Trophoblast cell (in vitro differentiated cells and primary cell): ENCODE data around the gene ABTB2.

ENCODE experiments used
- DNase-seq, 2 donors: peaks; one replicate each; pipeline ENCODE4 v3.0.0-alpha.2; 2016
- H2AFZ ChIP-seq: 2 replicates; pipeline ENCODE4 v1.6.1; 2013; ENCODE audit warnings: low read length, moderate library complexity, mild to moderate bottlenecking; ENCODE audit not compliant: insufficient read depth, poor library complexity
- H2AK5ac ChIP-seq: 2 replicates; pipeline ENCODE4 v1.6.1; 2013; ENCODE audit warnings: mild to moderate bottlenecking, low read length
- H2BK120ac ChIP-seq: 2 replicates; pipeline ENCODE4 v1.6.1; 2013; ENCODE audit warnings: low read length, mild to moderate bottlenecking, moderate library complexity; ENCODE audit not compliant: insufficient read depth, poor library complexity
- H2BK12ac ChIP-seq: 2 replicates; pipeline ENCODE4 v1.6.1; 2013; ENCODE audit warnings: mild to moderate bottlenecking, low read length, moderate library complexity
- H2BK5ac ChIP-seq: 2 replicates; pipeline ENCODE4 v1.6.1; 2013; ENCODE audit warnings: low read length, low read depth, moderate library complexity, mild to moderate bottlenecking; ENCODE audit not compliant: poor library complexity
- H3K14ac ChIP-seq: 2 replicates; pipeline ENCODE4 v1.6.1; 2013; ENCODE audit warnings: mild to moderate bottlenecking, low read length
- H3K18ac ChIP-seq: 2 replicates; pipeline ENCODE4 v1.6.1; 2013; ENCODE audit warnings: mild to moderate bottlenecking, low read length
- H3K23ac ChIP-seq: 2 replicates; pipeline ENCODE4 v1.6.1; 2013; ENCODE audit warnings: low read length
- H3K27ac ChIP-seq: 2 replicates; pipeline ENCODE4 v1.5.1; 2013; ENCODE audit warnings: low read depth, mild to moderate bottlenecking, inconsistent platforms, low read length, moderate library complexity
- H3K27me3 ChIP-seq: 2 replicates; pipeline ENCODE4 v1.6.1; 2013; ENCODE audit warnings: inconsistent platforms, mild to moderate bottlenecking, low read length, moderate library complexity; ENCODE audit not compliant: insufficient read depth
- H3K36me3 ChIP-seq, 2 experiments: 1 replicate in 1 of 2; 2 replicates in 1 of 2; pipeline ENCODE4 v1.6.1; 2013; ENCODE audit warnings: low read length in 2 of 2, mild to moderate bottlenecking in 2 of 2, moderate library complexity in 1 of 2; ENCODE audit not compliant: insufficient read depth in 2 of 2, control insufficient read depth in 1 of 2
- H3K4ac ChIP-seq: 2 replicates; pipeline ENCODE4 v1.6.1; 2013; ENCODE audit warnings: low read depth, mild to moderate bottlenecking, low read length, moderate library complexity
- H3K4me1 ChIP-seq, 2 experiments: 1 replicate in 1 of 2; 2 replicates in 1 of 2; pipeline ENCODE4 v1.6.1; 2013; ENCODE audit warnings: low read length in 2 of 2, mild to moderate bottlenecking in 2 of 2, moderate library complexity in 1 of 2; ENCODE audit not compliant: insufficient read depth in 2 of 2, control insufficient read depth in 1 of 2
- H3K4me2 ChIP-seq: 2 replicates; pipeline ENCODE4 v1.6.1; 2013; ENCODE audit warnings: inconsistent platforms, mild to moderate bottlenecking, low read length, moderate library complexity
- H3K4me3 ChIP-seq: 2 replicates; pipeline ENCODE4 v1.5.1; 2013; ENCODE audit warnings: mild to moderate bottlenecking, low read depth, low read length, inconsistent platforms
- H3K79me1 ChIP-seq: one replicate; pipeline ENCODE4 v1.6.1; 2013; ENCODE audit warnings: low read length
- H3K79me2 ChIP-seq: 2 replicates; pipeline ENCODE4 v1.6.1; 2013; ENCODE audit warnings: low read length, mild to moderate bottlenecking; ENCODE audit not compliant: control insufficient read depth, insufficient read depth, poor library complexity
- H3K9ac ChIP-seq: 2 replicates; pipeline ENCODE4 v1.6.1; 2013; ENCODE audit warnings: mild to moderate bottlenecking, low read length
- H3K9me3 ChIP-seq: 2 replicates; pipeline ENCODE4 v1.6.1; 2013; ENCODE audit warnings: low read depth, mild to moderate bottlenecking, control low read depth, inconsistent platforms, low read length; ENCODE audit not compliant: insufficient read depth
- H4K12ac ChIP-seq: 2 replicates; pipeline ENCODE4 v1.6.1; 2013; ENCODE audit warnings: low read depth, mild to moderate bottlenecking, low read length, moderate library complexity
- H4K8ac ChIP-seq: 2 replicates; pipeline ENCODE4 v1.6.1; 2013; ENCODE audit warnings: low read depth, mild to moderate bottlenecking, low read length, moderate library complexity
- H4K91ac ChIP-seq: one replicate; pipeline ENCODE4 v1.6.1; 2013; ENCODE audit warnings: low read depth, mild to moderate bottlenecking, low read length, moderate library complexity
- WGBS: extraction: QIAGEN DNeasy Blood & Tissue Kit; methylation state at CpG from one replicate; pipeline ENCODE4 v1.1.7; 2013; ENCODE audit warnings: missing lambda C conversion rate; ENCODE audit not compliant: insufficient read length, insufficient coverage; ENCODE audit errors: extremely low coverage; 5-methylcytosine and 5-hydroxymethylcytosine counted together

The ABTB2 gene

GRCh38 chr11:34261820-34262219, 96.0 kb downstream of the ABTB2 start:
- no peak overlapping the region for H3K14ac ChIP-seq
- H3K36me3 ChIP-seq, result no peaks in the 10 kb centered on the region
- no peak overlapping the region for H3K23ac ChIP-seq
- H3K4ac ChIP-seq, result no peak overlapping the region
- H3K79me1 ChIP-seq, result peaks cover 7% of the 10 kb centered on the region
- WGBS, result no CpG with 5 or more reads among the region's 1 CpG
- H2BK120ac ChIP-seq, result no peak overlapping the region
- no peak for DNase-seq
- H3K9ac ChIP-seq, result no peak overlapping the region
- H2AFZ ChIP-seq, result no peak overlapping the region
- no peak overlapping the region for H4K8ac ChIP-seq
- no peaks in the 10 kb centered on the region for H3K79me2 ChIP-seq
- H3K4me1 ChIP-seq, result peaks cover 10 to 12% of the 10 kb centered on the region in 2 experiments
- H4K12ac ChIP-seq, result no peak overlapping the region
- H3K27me3 ChIP-seq, result no peaks in the 10 kb centered on the region
- no peak overlapping the region for H3K18ac ChIP-seq
- no peak overlapping the region for H2AK5ac ChIP-seq
- H4K91ac ChIP-seq, result no peak overlapping the region
- H2BK12ac ChIP-seq, result no peak overlapping the region
- peaks cover 1% of the 10 kb centered on the region for H3K9me3 ChIP-seq
- no peak overlapping the region for H3K27ac ChIP-seq
- no peak overlapping the region for H3K4me2 ChIP-seq
- no peak overlapping the region for H3K4me3 ChIP-seq
- H2BK5ac ChIP-seq, result no peak overlapping the region

- H3K9ac ChIP-seq, result no peak overlapping the region
- no peak overlapping the region for H2BK120ac ChIP-seq
- H3K4me1 ChIP-seq, result peaks cover 10 to 12% of the 10 kb centered on the region in 2 experiments
- H4K12ac ChIP-seq, result no peak overlapping the region
- no peak overlapping the region for H3K4me3 ChIP-seq
- H2BK12ac ChIP-seq, result no peak overlapping the region
- no peak overlapping the region for H4K8ac ChIP-seq
- no peak overlapping the region for H2AK5ac ChIP-seq
- no peak for DNase-seq
- no peak overlapping the region for H3K4ac ChIP-seq
- no peak overlapping the region for H3K23ac ChIP-seq
- H2AFZ ChIP-seq, result no peak overlapping the region
- H3K18ac ChIP-seq, result no peak overlapping the region
- WGBS, result no CpG with 5 or more reads among the region's 2 CpGs
- no peak overlapping the region for H3K14ac ChIP-seq
- no peak overlapping the region for H3K4me2 ChIP-seq
- H4K91ac ChIP-seq, result no peak overlapping the region
- H2BK5ac ChIP-seq, result no peak overlapping the region
- no peaks in the 10 kb centered on the region for H3K36me3 ChIP-seq
- H3K79me2 ChIP-seq, result no peaks in the 10 kb centered on the region
- H3K79me1 ChIP-seq, result peaks cover 7% of the 10 kb centered on the region
- no peaks in the 10 kb centered on the region for H3K27me3 ChIP-seq
- H3K9me3 ChIP-seq, result peaks cover 1% of the 10 kb centered on the region
- no peak overlapping the region for H3K27ac ChIP-seq
Observed at GRCh38 chr11:34261095-34261494, 96.7 kb downstream of the ABTB2 start.

GRCh38 chr11:34260072-34260575, 97.7 kb downstream of the ABTB2 start:
- Histone ChIP-seq H3K14ac (no peak overlapping the region), H3K27ac (no peak overlapping the region), H2AFZ (no peak overlapping the region), H3K9ac (no peak overlapping the region), H3K4me3 (no peak overlapping the region), H3K27me3 (no peaks in the 10 kb centered on the region), H2AK5ac (no peak overlapping the region), H4K91ac (no peak overlapping the region), H4K8ac (no peak overlapping the region), H3K23ac (no peak overlapping the region), H3K79me2 (no peaks in the 10 kb centered on the region), H3K4me1 (peaks cover 10 to 12% of the 10 kb centered on the region in 2 experiments), H3K36me3 (no peaks in the 10 kb centered on the region), H3K4ac (no peak overlapping the region), H3K9me3 (peaks cover under 1% of the 10 kb centered on the region), H2BK120ac (no peak overlapping the region), H3K4me2 (no peak overlapping the region), H4K12ac (no peak overlapping the region), H3K18ac (no peak overlapping the region), H2BK12ac (no peak overlapping the region), H2BK5ac (no peak overlapping the region), H3K79me1 (peaks cover 7% of the 10 kb centered on the region)
- no peak for DNase-seq
- no CpG with 5 or more reads among the region's 10 CpGs for WGBS

- Histone ChIP-seq H3K4me1 (peaks cover 10 to 12% of the 10 kb centered on the region in 2 experiments), H2BK120ac (no peak overlapping the region), H4K8ac (no peak overlapping the region), H3K14ac (no peak overlapping the region), H3K23ac (no peak overlapping the region), H3K36me3 (no peaks in the 10 kb centered on the region), H4K12ac (no peak overlapping the region), H3K4me2 (no peak overlapping the region), H2BK12ac (no peak overlapping the region), H3K9ac (no peak overlapping the region), H2AK5ac (no peak overlapping the region), H3K27me3 (no peaks in the 10 kb centered on the region), H3K79me2 (no peaks in the 10 kb centered on the region), H3K4me3 (no peak overlapping the region), H3K4ac (no peak overlapping the region), H2AFZ (no peak overlapping the region), H2BK5ac (no peak overlapping the region), H4K91ac (no peak overlapping the region), H3K27ac (no peak overlapping the region), H3K18ac (no peak overlapping the region), H3K79me1 (peaks cover 5% of the 10 kb centered on the region), H3K9me3 (no peaks in the 10 kb centered on the region)
- DNase-seq, result no peak
- no CpG with 5 or more reads among the region's 3 CpGs for WGBS
Observed at GRCh38 chr11:34259087-34259486, 98.7 kb downstream of the ABTB2 start.
